ENCODE data around the gene UFSP2.

UFSP2 gene

GRCh38 chr4:185411849-185412248 lies 13.9 kb downstream of the UFSP2 start:
- DNase-seq (ENCODE audit: low spot score in 2 of 2), result no peak
- H3K9me3 ChIP-seq, result no peaks in the 10 kb centered on the region
- peaks cover 29% of the 10 kb centered on the region for H3K36me3 ChIP-seq (replicated peaks)
- H3K4me1 ChIP-seq, result no peaks in the 10 kb centered on the region
- H3K27me3 ChIP-seq (ENCODE audit: low read depth), result no peaks in the 10 kb centered on the region
- no peak overlapping the region for H3K4me3 ChIP-seq
- in situ Hi-C loops (cut with MboI; ENCODE audit: low sequenced_read_pairs), result no loop called here

DNA sequence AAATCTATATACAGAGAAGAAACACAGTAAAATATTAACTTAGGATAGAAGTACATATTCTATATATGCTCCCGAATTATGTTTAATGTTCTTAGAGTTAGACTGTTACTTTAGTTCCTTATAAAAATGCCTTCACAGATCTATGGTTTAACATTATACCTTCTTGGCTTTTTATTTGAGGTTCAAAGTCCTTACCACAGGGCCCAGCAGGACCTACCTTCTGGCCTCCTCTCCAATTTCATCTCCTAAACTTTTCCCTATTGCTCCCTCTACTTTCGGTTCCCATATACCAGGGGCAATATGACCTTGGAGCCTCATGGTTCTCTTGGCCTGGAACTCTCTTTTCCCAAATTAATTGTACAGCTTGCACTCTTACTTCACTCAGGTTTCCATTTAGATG lies 17.3 kb downstream of the UFSP2 start:
- in situ Hi-C loops (cut with MboI; ENCODE audit: low sequenced_read_pairs), result no loop called here
- DNase-seq (ENCODE audit: low spot score in 2 of 2), result no peak
- no peak overlapping the region for H3K4me3 ChIP-seq

DNA sequence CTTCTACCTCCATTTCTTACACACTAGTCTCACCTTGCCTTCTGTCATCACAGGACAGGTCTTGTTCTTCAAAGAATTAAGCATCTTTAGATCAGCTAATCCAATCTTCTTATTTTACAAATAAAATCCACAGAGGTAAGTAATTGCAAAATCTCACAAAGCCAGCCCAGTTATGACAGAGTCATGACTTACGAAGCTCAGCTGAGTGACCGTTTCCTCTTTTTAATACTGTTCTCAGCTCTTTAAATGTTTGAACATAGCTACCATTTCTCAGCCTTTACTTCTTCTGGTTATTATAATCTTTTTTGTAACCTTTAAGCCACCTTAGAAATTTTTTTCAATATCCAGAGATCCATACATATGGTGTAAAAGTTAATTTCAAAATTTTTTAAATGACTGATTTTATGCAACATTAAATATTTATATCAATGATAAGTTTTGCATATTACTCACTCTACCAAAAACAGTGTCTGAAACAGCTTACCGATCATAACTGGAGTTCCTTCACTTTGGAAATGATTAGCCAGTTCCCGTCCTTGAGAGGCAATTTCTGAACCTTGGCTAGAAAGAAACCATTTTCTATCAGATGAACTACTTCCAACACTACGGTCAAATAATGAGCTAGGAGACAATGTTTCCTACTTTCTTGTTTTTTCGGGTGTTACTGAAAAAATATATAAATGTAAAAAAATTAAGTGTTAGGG lies 20.3 kb downstream of the UFSP2 start:
- H3K4me1 ChIP-seq, result no peaks in the 10 kb centered on the region
- no peaks in the 10 kb centered on the region for H3K9me3 ChIP-seq
- H3K36me3 ChIP-seq (replicated peaks), result peaks cover 16% of the 10 kb centered on the region
- DNase-seq (ENCODE audit: low spot score in 2 of 2), result no peak
- in situ Hi-C loops (cut with MboI; ENCODE audit: low sequenced_read_pairs), result no loop called here
- H3K27me3 ChIP-seq (ENCODE audit: low read depth), result no peaks in the 10 kb centered on the region
- no peak overlapping the region for H3K4me3 ChIP-seq

More for the DNA sequence above, 17.3 kb downstream of the UFSP2 start:
- Histone ChIP-seq H3K4me1 (no peaks in the 10 kb centered on the region), H3K9me3 (no peaks in the 10 kb centered on the region), H3K27me3 (ENCODE audit: low read depth) (no peaks in the 10 kb centered on the region), H3K36me3 (replicated peaks) (peaks cover 15% of the 10 kb centered on the region)

- Histone ChIP-seq H3K36me3 (replicated peaks) (peaks cover 20% of the 10 kb centered on the region), H3K9me3 (no peaks in the 10 kb centered on the region), H3K27me3 (ENCODE audit: low read depth) (no peaks in the 10 kb centered on the region), H3K4me1 (no peaks in the 10 kb centered on the region), H3K4me3 (no peak overlapping the region)
- in situ Hi-C loops (cut with MboI; ENCODE audit: low sequenced_read_pairs), result no loop called here
- no peak for DNase-seq (ENCODE audit: low spot score in 2 of 2)
These were observed 21.7 kb downstream of the UFSP2 start for GRCh38 chr4:185404031-185404430.

DNA sequence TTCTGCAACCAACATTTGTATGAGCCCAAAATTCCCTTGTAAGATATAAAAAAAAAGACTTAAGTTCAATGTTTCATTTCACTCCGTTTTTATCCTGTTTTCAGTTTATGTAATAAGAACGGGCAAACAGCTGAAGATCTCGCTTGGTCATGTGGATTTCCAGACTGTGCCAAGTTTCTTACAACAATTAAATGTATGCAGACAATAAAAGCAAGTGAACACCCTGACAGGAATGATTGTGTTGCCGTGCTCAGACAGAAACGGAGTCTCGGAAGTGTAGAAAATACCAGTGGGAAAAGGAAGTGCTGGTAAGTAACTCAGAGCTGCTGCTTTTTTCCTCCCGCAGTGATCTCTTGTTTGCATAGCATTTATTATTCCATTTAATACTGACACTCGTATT lies 26.3 kb downstream of the UFSP2 start:
- in situ Hi-C loops (cut with MboI; ENCODE audit: low sequenced_read_pairs), result loop anchor here (10.0 kb wide), 1 partner anchor 195 kb away; the partner anchor contains the start of genes CFAP97 and SNX25
- peaks cover 15% of the 10 kb centered on the region for H3K36me3 ChIP-seq (replicated peaks)
- H3K4me3 ChIP-seq, result no peak overlapping the region

DNA sequence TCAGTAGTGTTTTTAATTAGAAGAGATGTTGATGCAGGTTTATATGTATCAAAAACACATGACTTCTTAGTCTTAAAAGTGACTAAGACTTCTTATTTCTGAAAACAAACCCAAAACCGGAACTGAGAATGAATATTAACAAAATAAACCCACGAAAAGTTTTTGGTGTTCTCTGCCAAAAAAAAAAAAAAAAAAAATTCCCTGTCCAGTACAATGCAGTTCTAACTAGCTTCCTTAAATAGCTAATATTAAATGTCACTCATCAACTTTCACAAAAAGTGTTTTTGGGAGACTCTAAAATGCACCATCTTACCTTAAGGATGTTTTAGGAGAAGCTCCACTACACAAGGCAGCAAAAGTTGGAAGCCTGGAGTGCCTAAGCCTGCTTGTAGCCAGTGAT lies 27.1 kb downstream of the UFSP2 start:
- Histone ChIP-seq H3K9me3 (no peaks in the 10 kb centered on the region), H3K4me3 (no peak overlapping the region), H3K36me3 (replicated peaks) (peaks cover 15% of the 10 kb centered on the region), H3K4me1 (peaks cover 20% of the 10 kb centered on the region), H3K27me3 (ENCODE audit: low read depth) (no peaks in the 10 kb centered on the region)
- in situ Hi-C loops (cut with MboI; ENCODE audit: low sequenced_read_pairs), result loop anchor here (10.0 kb wide), 1 partner anchor 194 kb away; the partner anchor contains the start of genes CFAP97 and SNX25
- DNase-seq (ENCODE audit: low spot score in 2 of 2), result no peak

More for the DNA sequence above, 26.3 kb downstream of the UFSP2 start:
- Histone ChIP-seq H3K9me3 (no peaks in the 10 kb centered on the region), H3K27me3 (ENCODE audit: low read depth) (no peaks in the 10 kb centered on the region), H3K4me1 (peaks cover 17% of the 10 kb centered on the region)
- no peak for DNase-seq (ENCODE audit: low spot score in 2 of 2)

DNA sequence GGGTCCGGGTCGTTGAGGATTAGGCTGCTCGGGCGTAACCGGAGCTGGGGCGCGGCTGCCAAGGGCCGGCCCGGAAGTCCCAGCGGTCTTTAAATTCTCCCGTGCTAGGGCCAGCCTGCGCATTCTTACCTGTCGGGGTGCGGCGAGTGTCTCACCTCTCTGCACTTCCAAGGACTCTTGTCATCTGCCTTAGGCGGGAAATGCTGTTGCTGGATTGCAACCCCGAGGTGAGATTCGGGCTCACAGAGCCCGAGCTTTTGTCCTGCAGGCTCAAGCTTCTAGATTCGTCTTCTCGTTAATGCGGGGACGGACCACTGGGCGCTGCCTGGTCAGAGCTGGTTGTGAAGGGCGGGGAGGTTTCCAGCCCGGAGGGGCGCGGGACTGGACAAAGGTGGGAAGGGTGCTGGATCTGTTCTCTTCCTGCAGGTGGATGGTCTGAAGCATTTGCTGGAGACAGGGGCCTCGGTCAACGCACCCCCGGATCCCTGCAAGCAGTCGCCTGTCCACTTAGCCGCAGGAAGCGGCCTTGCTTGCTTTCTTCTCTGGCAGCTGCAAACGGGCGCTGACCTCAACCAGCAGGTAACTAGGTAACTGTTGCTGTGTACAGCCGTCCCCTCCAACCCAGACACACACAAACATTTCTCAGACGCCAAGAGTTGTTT lies 28.9 kb downstream of the UFSP2 start, which contains the start of gene ANKRD37:
Gene ANKRD37 (plus strand): TSS at position 118 of the 662 bp plus-strand sequence. CDS start 83 bp downstream, at position 201.
- Histone ChIP-seq H3K27me3 (ENCODE audit: low read depth) (no peaks in the 10 kb centered on the region), H3K36me3 (replicated peaks) (peaks cover 11% of the 10 kb centered on the region; the same call in 1 of the 2 replicates), H3K4me1 (peaks cover 20% of the 10 kb centered on the region), H3K9me3 (no peaks in the 10 kb centered on the region), H3K4me3 (peak within 1 kb of the TSS; percentile 55)
- DNase-seq (ENCODE audit: low spot score in 2 of 2), result no peak
- in situ Hi-C loops (cut with MboI; ENCODE audit: low sequenced_read_pairs), result loop anchor here (10.0 kb wide), 1 partner anchor 192 kb away; the partner anchor contains the start of genes CFAP97 and SNX25

GRCh38 chr4:185395956-185396723 lies 29.6 kb downstream of the UFSP2 start:
- Histone ChIP-seq H3K36me3 (replicated peaks) (peaks cover 11% of the 10 kb centered on the region; the same call in 1 of the 2 replicates), H3K9me3 (no peaks in the 10 kb centered on the region), H3K27me3 (ENCODE audit: low read depth) (no peaks in the 10 kb centered on the region), H3K4me1 (peaks cover 20% of the 10 kb centered on the region), H3K4me3 (peak overlapping the region; percentile 55)
- peak; percentile 94 to 96 for DNase-seq (ENCODE audit: low spot score in 2 of 2)
- in situ Hi-C loops (cut with MboI; ENCODE audit: low sequenced_read_pairs), result loop anchor here (10.0 kb wide), 1 partner anchor 191 kb away; the partner anchor contains the start of genes CFAP97 and SNX25

GRCh38 chr4:185395238-185395955 lies 30.4 kb downstream of the UFSP2 start, which contains the start of gene LRP2BP:
Gene LRP2BP, minus strand, starts transcription at chr4:185395924. Its CDS starts 17,738 bp downstream, at chr4:185378186.
- H3K27me3 ChIP-seq (ENCODE audit: low read depth), result no peaks in the 10 kb centered on the region
- H3K4me3 ChIP-seq, result peak within 1 kb of the TSS; percentile 55
- H3K36me3 ChIP-seq (replicated peaks), result peaks cover 7% of the 10 kb centered on the region; the same call in 1 of the 2 replicates
- no peaks in the 10 kb centered on the region for H3K9me3 ChIP-seq
- in situ Hi-C loops (cut with MboI; ENCODE audit: low sequenced_read_pairs), result loop anchor here (10.0 kb wide), 1 partner anchor 191 kb away; the partner anchor contains the start of genes CFAP97 and SNX25
- peak in 1 of 2 experiments; percentile 76 for DNase-seq (ENCODE audit: low spot score in 2 of 2)
- peaks cover 20% of the 10 kb centered on the region for H3K4me1 ChIP-seq

DNA sequence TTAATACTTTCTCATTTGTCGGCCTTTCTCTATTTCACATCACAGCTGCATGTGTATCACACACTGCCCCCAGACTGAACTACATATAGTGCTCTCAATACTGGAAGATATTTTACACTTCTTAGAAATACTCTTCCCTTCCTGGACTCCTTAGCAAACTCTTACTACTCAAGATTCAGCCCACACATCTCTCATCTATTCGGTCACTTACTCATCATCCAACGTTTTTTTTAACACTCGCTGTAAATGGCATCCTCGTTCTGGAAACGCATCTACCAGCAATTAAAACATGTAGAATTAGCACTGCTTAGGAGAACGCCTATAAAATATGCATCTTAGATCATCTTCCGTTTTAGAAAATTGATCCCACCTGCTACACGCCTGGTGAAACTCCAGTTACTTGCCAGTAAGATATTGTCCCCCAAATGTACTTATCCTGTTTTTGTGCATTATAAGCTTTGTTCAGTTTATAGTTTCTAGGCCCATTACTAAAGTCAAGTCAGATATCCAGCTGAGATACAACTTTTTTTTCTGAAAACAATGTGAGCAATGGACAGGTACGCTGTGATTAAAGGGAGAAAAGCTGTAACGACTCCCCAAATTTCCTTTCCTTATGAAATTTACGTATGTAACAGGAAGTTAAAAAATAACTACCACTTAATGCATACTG lies 31.1 kb downstream of the UFSP2 start:
- Histone ChIP-seq H3K4me1 (peaks cover 20% of the 10 kb centered on the region), H3K27me3 (ENCODE audit: low read depth) (no peaks in the 10 kb centered on the region), H3K9me3 (no peaks in the 10 kb centered on the region; the same call in 1 of the 2 replicates), H3K36me3 (replicated peaks) (peaks cover 7% of the 10 kb centered on the region; the same call in 1 of the 2 replicates), H3K4me3 (peak overlapping the region; percentile 55)
- in situ Hi-C loops (cut with MboI; ENCODE audit: low sequenced_read_pairs), result loop anchor here (10.0 kb wide), 1 partner anchor 190 kb away; the partner anchor contains the start of genes CFAP97 and SNX25
- DNase-seq (ENCODE audit: low spot score in 2 of 2), result no peak

- in situ Hi-C loops (cut with MboI; ENCODE audit: low sequenced_read_pairs), result loop anchor here (10.0 kb wide), 1 partner anchor 187 kb away; the partner anchor contains the start of genes CFAP97 and SNX25
- no peaks in the 10 kb centered on the region for H3K27me3 ChIP-seq (ENCODE audit: low read depth)
- H3K4me3 ChIP-seq, result no peak overlapping the region
- no peaks in the 10 kb centered on the region; the same call in 1 of the 2 replicates for H3K9me3 ChIP-seq
- H3K36me3 ChIP-seq (replicated peaks), result no peaks in the 10 kb centered on the region
- DNase-seq (ENCODE audit: low spot score in 2 of 2), result no peak
- H3K4me1 ChIP-seq, result peaks cover 17% of the 10 kb centered on the region
These were observed 33.6 kb downstream of the UFSP2 start for GRCh38 chr4:185392156-185392555.

GRCh38 chr4:185390941-185391340 lies 34.8 kb downstream of the UFSP2 start:
- H3K27me3 ChIP-seq (ENCODE audit: low read depth), result no peaks in the 10 kb centered on the region
- peaks cover 16% of the 10 kb centered on the region for H3K4me1 ChIP-seq
- no peaks in the 10 kb centered on the region; the same call in 1 of the 2 replicates for H3K9me3 ChIP-seq
- in situ Hi-C loops (cut with MboI; ENCODE audit: low sequenced_read_pairs), result loop anchor here (10.0 kb wide), 1 partner anchor 186 kb away; the partner anchor contains the start of genes CFAP97 and SNX25
- no peak for DNase-seq (ENCODE audit: low spot score in 2 of 2)
- no peaks in the 10 kb centered on the region for H3K36me3 ChIP-seq (replicated peaks)
- H3K4me3 ChIP-seq, result no peak overlapping the region

Measured in HAP-1 (cell line).